Measurements from ENCODE around the gene P2RX7. TPM values are rescaled to one million over a fixed set of nuclear protein-coding genes. Genes with fewer than 3 reads are reported as not detected.
"Not testable (repeated sequence)": the region's sequence is repeated elsewhere in the genome, so short reads cannot be mapped to it uniquely, and the experiment has no call there.

P2RX7 gene
- polyA plus RNA-seq, 3 donors: 0.54 to 1.2 (median 0.81) TPM

DNA sequence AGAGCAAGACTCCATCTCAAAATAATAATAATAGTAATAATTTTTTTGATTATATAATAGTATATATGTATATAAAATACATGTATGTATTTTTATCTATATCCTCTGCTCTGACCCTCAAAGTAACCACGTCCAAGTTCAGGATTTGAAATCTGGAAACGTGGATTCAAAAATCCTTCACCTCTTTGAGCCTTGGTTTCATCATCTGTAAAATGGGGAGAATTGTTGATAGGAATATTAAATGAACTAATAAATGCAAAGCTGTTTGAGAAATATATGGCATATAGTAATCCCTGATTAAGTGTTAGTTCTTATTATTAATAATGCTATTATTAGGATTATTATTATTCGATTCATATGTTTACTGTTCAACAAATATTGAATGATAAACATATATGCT, 2.6 kb downstream of the P2RX7 start:
- no peak for DNase-seq

DNA sequence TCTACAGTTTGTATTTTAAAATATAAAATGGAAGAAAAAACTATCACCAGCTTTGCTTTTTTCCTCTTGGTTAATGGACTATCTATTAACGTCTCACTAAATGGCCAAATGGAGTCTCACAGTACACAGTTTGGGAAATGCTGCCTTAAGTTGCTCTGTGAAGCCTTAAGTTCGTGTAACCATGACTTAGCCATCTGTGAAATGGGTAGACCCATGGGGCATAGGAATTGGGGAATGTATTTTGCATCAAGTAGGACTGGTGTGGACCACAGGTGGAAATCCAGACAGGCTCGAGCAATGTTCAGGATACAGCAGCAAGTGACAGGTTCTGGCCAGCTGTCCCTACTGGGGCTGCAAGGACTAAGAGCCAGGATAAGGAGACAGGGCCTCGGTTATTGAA, 4.8 kb downstream of the P2RX7 start:
- DNase-seq: no peak

- no peak for DNase-seq
Observed at GRCh38 chr12:121138284-121138683, 5.6 kb downstream of the P2RX7 start.

- DNase-seq: no peak
Observed at GRCh38 chr12:121139286-121139685, 6.6 kb downstream of the P2RX7 start.

DNA sequence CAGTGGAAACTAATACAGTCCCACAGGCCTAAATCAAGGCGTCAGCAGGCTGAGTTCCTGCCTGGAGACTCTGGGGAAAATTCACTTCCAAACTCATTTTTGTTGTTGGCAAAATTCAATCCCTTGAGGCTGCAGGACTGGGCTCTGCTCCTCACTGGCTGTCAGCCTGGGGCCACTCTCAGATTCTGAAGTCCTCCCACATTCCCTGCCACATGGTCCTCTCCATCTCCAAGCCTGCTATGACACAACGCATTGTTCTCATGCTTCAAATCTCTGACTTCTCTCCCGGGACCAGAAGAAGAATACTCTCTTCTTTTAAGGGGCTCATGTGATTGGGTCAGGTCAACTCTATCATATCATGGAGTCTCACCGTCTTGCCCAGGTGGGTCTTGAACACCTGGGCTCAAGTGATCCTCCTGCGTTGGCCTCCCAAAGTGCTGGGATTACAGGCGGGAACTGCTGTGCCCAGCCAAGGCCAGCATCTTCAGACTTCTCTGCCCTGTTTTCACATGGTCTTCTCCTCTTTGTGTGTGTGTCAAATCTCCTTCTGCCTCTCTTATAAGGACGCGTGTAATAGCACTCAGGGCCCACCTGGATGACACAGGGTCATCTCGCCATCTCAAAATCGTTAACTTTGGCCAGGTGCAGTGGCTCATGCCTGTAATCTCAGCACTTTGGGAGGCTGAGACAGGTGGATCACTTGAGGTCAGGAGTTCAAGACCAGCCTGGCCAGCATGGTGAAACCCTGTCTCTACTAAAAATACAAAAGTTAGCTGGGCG, 9.7 kb downstream of the P2RX7 start:
- DNase-seq: no peak

GRCh38 chr12:121144416-121144914, 11.8 kb downstream of the P2RX7 start:
- no peak for DNase-seq

- DNase-seq: no peak
Observed at GRCh38 chr12:121145221-121145620, 12.5 kb downstream of the P2RX7 start.

DNA sequence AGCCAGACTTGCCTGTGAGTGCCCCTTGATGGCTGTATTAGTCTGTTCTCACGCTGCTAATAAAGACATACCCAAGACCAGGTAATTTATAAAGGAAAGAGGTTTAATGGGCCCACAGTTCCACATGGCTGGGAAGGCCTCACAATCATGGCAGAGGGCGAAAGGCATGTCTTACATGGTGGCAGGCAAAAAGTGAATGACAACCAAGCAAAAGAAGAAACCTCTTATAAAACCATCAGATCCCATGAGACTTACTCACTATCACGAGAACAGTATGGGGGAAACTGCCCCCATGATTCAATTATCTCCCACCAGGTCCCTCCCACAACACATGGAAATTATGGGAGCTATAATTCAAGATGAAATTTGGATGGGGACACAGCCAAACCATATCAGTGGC, 16.6 kb downstream of the P2RX7 start:
- DNase-seq: not testable (repeated sequence)

DNA sequence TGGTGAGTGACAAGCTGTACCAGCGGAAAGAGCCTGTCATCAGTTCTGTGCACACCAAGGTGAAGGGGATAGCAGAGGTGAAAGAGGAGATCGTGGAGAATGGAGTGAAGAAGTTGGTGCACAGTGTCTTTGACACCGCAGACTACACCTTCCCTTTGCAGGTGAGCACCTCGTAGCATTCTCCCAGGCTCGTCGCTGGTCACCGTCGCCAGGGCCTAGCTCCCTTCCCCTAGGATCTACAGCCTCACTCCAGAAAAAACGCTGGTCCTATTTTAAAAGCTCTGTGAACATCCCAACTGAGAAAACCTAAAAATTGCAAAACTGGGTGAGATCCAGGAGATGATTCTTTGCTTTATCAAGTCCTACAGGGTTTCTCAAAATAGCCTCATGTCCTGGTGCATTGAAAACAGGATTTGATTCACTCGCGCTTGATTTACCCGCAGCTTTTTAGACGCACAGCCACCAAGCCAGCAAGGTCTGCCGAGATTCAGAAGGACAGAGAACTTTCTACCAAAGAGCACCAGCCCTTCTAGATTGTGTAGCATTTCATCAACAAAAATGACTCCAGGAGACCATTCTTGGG, 22.2 kb downstream of the P2RX7 start:
- no peak for DNase-seq

DNA sequence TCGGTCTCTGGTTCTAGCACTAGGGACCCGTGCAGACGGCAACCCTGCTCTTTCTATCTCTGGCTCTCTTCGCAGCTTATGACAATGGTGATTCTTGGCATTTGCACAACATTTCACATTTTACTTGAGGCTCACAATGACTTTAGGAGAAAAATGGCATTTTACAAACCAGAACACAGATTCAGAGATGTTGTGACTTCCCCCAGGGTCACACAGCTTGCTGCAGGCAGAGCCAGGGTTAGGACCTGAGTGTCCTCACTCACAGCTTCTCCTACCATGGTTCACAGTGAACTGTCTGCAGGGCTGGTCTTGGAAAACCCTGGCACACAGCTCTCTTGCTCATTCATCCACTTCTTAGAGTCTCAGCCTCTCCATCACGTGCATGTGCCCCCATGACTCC, 23.7 kb downstream of the P2RX7 start:
- DNase-seq: no peak

GRCh38 chr12:121158085-121158484, 25.4 kb downstream of the P2RX7 start:
- DNase-seq: no peak

DNA sequence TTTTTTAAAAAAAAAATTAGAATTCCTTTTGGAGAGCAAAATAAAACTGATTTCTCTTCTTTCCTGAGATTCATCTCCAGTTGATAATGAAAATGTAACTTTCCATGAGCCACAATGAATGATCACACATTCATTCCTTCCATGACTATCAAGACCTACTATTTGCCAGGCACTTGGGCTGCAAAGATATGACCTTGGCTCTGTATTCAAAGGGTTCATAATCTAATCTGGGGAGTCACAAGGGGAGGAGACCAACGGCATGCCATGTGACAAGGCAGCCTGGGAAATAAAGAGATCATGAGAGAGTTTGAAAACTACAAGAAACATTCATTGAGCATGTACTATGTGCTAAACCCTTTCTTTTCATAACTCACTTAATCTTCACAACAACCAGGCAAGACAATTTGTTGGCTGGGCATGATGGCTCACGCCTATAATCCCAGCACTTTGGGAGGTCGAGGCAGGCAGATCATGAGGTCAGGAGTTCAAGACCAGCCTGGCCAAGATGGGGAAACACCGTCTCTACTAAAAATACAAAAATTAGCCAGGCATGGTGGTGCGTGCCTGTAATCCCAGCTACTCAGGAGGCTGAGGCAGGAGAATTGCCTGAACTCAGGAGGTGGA, 26.2 kb downstream of the P2RX7 start:
- DNase-seq: not testable (repeated sequence)

DNA sequence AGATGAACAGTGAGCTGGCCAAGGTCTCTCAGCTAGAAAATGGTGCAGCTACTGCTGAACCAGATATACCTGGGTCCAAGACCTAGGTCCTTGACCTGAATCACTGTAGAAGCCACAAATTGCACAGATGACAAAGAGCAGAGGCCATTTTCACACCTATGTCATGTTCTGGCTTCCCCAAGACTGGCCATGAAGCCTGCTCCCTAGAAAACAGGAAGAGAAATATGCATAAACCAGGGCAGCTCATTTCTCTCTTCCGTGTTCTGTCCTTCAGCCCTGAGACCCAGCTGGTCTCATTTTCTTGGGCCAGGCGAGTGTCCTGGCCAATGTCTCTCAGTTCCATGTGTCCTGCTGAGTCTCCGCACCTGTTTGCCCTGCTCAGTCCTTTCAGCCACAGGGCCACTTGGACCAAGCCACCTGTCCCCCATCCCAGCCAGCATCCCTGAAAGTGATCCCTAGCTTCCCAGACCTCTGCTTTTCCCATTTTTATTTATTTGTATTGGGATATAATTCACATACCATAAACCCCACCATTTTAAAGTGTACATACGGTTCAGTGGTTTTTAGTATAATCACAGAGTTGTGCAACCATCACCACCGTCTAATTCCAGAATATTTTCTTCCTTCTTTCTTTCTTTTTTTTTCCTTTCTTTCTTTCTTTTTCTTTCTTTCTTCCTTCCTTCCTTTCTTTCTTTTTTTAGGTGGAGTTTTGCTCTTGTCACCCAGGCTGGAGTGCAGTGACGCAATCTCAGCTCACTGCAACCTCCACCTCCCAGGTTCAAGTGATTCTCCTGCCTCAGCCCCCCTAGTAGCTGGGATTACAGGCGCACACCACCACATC, 27.0 kb downstream of the P2RX7 start:
- no peak for DNase-seq

DNA sequence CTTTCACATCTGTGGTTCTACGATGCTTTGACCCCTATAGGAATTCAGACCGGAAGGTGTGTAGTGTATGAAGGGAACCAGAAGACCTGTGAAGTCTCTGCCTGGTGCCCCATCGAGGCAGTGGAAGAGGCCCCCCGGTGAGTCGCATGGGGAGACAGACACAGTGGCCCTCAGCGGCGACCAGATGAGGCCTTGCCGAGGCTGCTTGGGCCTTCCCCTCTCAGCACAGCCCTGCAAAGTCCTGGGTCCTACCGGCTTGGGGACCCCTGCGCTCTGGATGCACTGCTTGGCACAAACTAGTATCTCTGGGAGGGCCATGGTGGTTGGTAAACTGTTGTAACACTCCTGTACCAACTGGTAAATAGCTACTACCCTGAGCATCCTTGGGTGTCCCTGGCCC, 29.7 kb downstream of the P2RX7 start:
- no peak for DNase-seq

DNA sequence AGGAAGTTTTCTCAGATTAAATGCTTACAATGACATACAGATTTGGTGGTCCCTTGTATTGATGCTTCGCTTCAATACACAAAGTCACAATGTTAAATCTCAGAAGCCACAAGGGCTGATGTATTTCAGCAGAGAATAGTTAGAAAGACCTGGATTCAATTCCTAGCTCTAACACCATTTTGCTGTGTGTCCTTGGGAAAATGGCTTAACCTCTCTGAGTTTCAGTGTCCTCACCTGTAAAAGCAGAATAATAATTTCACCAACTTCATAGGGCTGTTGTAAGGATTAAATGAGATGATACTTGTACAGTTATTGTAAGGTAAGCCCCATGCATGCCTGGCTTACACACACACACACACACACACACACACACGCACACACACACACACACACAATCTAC, 30.3 kb downstream of the P2RX7 start:
- no peak for DNase-seq

GRCh38 chr12:121164839-121165238, 32.2 kb downstream of the P2RX7 start:
- not testable (repeated sequence) for DNase-seq

GRCh38 chr12:121165316-121165715, 32.6 kb downstream of the P2RX7 start:
- no peak for DNase-seq

GRCh38 chr12:121166356-121166755, 33.7 kb downstream of the P2RX7 start:
- no peak for DNase-seq

DNA sequence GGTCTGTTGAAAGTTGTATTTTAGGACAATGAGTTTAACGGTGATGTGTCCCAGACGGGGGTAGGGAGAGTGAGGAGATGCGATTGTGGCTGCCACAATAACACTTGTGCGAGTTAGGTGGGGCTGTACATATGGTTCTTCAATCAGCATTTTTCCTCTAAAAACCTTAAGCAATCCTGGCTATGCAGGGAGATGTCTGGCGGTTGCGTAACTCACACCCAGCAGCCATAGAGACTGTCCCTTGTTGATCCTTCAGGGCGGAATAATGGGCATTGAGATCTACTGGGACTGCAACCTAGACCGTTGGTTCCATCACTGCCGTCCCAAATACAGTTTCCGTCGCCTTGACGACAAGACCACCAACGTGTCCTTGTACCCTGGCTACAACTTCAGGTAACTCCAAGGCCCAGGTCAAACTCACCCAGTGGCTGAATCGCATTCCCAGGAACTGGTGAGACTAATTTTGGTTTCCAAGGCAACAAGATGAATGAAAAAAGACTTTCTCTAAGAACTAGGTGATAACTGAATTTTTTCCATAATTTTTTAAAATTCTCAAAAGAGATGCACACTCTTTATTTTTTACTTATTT, 34.6 kb downstream of the P2RX7 start:
- DNase-seq: no peak

- DNase-seq: no peak
Observed at GRCh38 chr12:121167951-121168350, 35.3 kb downstream of the P2RX7 start.

- no peak for DNase-seq
Observed at GRCh38 chr12:121170151-121170550, 37.5 kb downstream of the P2RX7 start.
